Osteocyte (in vitro differentiated cells): ENCODE results near the gene NCAM1. TPM values are rescaled to one million over a fixed set of nuclear protein-coding genes. Genes with fewer than 3 reads are reported as not detected.

Experiments
- DNase-seq: peaks from one replicate; pipeline ENCODE4 v3.0.0; 2021; ENCODE audit warnings: mixed read lengths; ENCODE audit not compliant: unreplicated experiment; ENCODE audit errors: extremely low spot score
- H3K27ac Mint-ChIP-seq: one replicate; pipeline ENCODE4 v1.8.0; 2021; ENCODE audit warnings: mild to moderate bottlenecking, mixed read lengths; ENCODE audit not compliant: unreplicated experiment
- H3K27me3 Mint-ChIP-seq: one replicate; pipeline ENCODE4 v1.8.0; 2021; ENCODE audit warnings: mixed read lengths; ENCODE audit not compliant: unreplicated experiment
- H3K36me3 Mint-ChIP-seq: one replicate; pipeline ENCODE4 v1.8.0; 2021; ENCODE audit warnings: mixed read lengths; ENCODE audit not compliant: unreplicated experiment
- H3K4me1 Mint-ChIP-seq: one replicate; pipeline ENCODE4 v1.8.0; 2021; ENCODE audit warnings: mixed read lengths; ENCODE audit not compliant: unreplicated experiment
- H3K4me3 Mint-ChIP-seq: one replicate; pipeline ENCODE4 v1.8.0; 2021; ENCODE audit warnings: mild to moderate bottlenecking, moderate library complexity, mixed read lengths; ENCODE audit not compliant: unreplicated experiment
- H3K9me3 Mint-ChIP-seq: one replicate; pipeline ENCODE4 v1.8.0; 2021; ENCODE audit warnings: mixed read lengths; ENCODE audit not compliant: unreplicated experiment
- total RNA-seq: library from RNA; stranded (reverse); gene quantifications from 2 replicates; pipeline ENCODE4 v1.2.1, GENCODE V29; 2021
- TF ChIP-seq, protein P1 (sequence below): fragments of 200-600 bp; sonication (generic); IDR thresholded peaks from 2 replicates; pipeline ENCODE4 v1.5.0; 2021; ENCODE audit warnings: antibody characterized with exemption, mild to moderate bottlenecking, moderate library complexity

Gene NCAM1
- total RNA-seq, 1 donor from 2014 or later = 2.2 TPM

DNA sequence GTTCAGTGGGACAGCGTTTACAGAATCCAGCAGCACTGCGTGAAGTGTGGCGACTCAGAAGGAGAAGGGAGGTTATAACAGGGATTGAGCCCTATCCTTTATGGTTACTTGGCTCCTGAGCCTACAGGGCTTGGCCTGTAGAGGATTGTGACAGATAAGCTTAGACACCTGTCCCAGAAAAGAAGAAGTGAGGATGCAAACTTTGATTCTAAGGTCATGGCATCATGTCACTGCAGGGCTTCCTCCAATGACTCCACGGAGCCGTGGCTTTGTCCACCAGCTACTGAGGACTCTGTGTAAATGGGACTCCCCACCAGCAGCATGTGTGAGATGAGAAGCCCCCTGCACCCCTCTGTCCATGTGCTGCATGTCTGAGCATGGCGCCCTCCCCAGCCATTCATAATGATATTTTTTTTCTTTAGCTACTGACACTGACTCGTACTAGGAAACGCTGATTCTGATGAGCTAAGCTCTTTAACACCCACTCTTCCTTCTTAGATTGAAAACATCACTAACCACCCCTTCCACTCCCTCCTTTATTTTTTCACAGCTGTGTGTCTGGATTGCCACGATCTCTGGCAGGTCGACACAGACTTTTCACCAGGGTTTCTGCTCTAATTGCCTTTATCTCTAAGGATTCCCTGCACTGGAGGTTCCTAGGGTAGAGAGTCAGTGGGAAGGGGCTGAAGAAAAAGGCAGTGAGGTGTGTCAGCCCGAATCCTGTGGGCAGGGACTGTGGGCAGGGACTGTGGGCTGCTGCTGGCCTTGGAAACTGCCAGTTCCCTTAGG, 287.7 kb downstream of the NCAM1 start:
- no peaks in the 10 kb centered on the region for H3K27me3 Mint-ChIP-seq
- H3K36me3 Mint-ChIP-seq = no peaks in the 10 kb centered on the region
- no peak overlapping the region for H3K4me3 Mint-ChIP-seq
- TF ChIP-seq, protein P1, sequence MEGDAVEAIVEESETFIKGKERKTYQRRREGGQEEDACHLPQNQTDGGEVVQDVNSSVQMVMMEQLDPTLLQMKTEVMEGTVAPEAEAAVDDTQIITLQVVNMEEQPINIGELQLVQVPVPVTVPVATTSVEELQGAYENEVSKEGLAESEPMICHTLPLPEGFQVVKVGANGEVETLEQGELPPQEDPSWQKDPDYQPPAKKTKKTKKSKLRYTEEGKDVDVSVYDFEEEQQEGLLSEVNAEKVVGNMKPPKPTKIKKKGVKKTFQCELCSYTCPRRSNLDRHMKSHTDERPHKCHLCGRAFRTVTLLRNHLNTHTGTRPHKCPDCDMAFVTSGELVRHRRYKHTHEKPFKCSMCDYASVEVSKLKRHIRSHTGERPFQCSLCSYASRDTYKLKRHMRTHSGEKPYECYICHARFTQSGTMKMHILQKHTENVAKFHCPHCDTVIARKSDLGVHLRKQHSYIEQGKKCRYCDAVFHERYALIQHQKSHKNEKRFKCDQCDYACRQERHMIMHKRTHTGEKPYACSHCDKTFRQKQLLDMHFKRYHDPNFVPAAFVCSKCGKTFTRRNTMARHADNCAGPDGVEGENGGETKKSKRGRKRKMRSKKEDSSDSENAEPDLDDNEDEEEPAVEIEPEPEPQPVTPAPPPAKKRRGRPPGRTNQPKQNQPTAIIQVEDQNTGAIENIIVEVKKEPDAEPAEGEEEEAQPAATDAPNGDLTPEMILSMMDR = no peak
- no peaks in the 10 kb centered on the region for H3K4me1 Mint-ChIP-seq
- DNase-seq = no peak
- H3K27ac Mint-ChIP-seq = no peak overlapping the region
- no peaks in the 10 kb centered on the region for H3K9me3 Mint-ChIP-seq

GRCh38 chr11:113249491-113249763, 288.2 kb downstream of the NCAM1 start:
- no peak for DNase-seq
- no peaks in the 10 kb centered on the region for H3K36me3 Mint-ChIP-seq
- no peak overlapping the region for H3K4me3 Mint-ChIP-seq
- no peaks in the 10 kb centered on the region for H3K9me3 Mint-ChIP-seq
- TF ChIP-seq, protein P1 = peak; percentile 28
- H3K27ac Mint-ChIP-seq = no peak overlapping the region
- H3K27me3 Mint-ChIP-seq = peaks cover 2% of the 10 kb centered on the region
- H3K4me1 Mint-ChIP-seq = no peaks in the 10 kb centered on the region

- Mint-ChIP-seq H3K36me3 (no peaks in the 10 kb centered on the region), H3K4me1 (no peaks in the 10 kb centered on the region), H3K9me3 (no peaks in the 10 kb centered on the region), H3K4me3 (no peak overlapping the region), H3K27ac (no peak overlapping the region), H3K27me3 (peaks cover 4% of the 10 kb centered on the region)
- TF ChIP-seq, protein P1 = no peak
- no peak for DNase-seq
Observed at GRCh38 chr11:113249786-113250185, 288.6 kb downstream of the NCAM1 start.

DNA sequence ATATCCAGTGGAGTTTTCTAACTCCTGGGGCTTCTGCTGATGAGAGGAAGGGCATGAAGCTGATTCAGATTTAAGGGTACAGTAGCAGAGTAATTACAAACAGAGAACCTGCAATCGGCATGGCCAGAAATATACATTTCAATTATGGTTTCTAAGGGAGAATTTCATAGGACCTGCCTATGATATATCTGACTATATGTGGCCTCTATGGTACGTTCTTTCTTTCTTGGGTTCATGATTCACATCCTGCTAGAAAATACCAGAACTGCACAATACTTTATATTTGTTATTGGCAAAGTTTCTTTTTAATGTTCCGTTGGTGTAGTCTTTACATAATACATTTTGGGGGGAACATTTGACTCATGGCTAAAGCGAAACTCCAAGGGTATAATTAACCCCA, 290.1 kb downstream of the NCAM1 start:
- TF ChIP-seq, protein P1 = no peak
- DNase-seq = no peak
- Mint-ChIP-seq H3K9me3 (no peaks in the 10 kb centered on the region), H3K36me3 (no peaks in the 10 kb centered on the region), H3K4me3 (no peak overlapping the region), H3K27me3 (peaks cover 4% of the 10 kb centered on the region), H3K4me1 (no peaks in the 10 kb centered on the region), H3K27ac (no peak overlapping the region)

DNA sequence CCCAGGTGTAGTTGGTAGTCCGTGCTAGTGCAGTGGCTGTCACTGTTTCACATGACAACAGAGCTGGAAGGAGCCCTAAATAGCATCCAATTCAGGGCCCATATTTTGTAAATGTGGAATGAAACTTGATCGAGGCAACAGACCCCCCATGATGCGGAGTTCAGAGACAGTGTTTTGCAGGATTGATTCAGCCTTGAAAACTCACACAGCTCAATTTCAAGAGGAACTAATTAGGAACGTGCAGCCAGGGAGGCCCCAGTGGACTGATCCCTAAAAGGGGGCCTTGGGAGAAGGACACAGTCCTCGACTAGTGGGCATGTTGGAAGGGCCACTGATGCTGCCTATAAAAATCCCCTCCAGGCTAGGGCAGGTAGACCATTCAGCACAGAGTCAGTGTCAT, 292.2 kb downstream of the NCAM1 start:
- no peaks in the 10 kb centered on the region for H3K4me1 Mint-ChIP-seq
- no peak for DNase-seq
- no peaks in the 10 kb centered on the region for H3K36me3 Mint-ChIP-seq
- H3K9me3 Mint-ChIP-seq = no peaks in the 10 kb centered on the region
- TF ChIP-seq, protein P1 = no peak
- no peak overlapping the region for H3K4me3 Mint-ChIP-seq
- H3K27ac Mint-ChIP-seq = no peak overlapping the region
- peaks cover 4% of the 10 kb centered on the region for H3K27me3 Mint-ChIP-seq
